Mucosa of descending colon (tissue), 3 donors: ENCODE measurements around the gene MAP1S. TPM values are rescaled to one million over a fixed set of nuclear protein-coding genes. Genes with fewer than 3 reads are reported as not detected.

ENCODE experiments used
- ATAC-seq: fragments of 200-7000 bp; cut with Tn5 transposase; one replicate; pipeline ENCODE4 v1.9.1; 2020; ENCODE audit warnings: mild to moderate bottlenecking, moderate library complexity
- DNase-seq, 3 donors: peaks; one replicate each; pipeline ENCODE4 v3.0.0-alpha.2; 2020
- H3K36me3 ChIP-seq: fragments of 200-600 bp; one replicate; pipeline ENCODE4 v1.8.0; 2021; ENCODE audit warnings: low read depth, mild to moderate bottlenecking
- H3K4me1 ChIP-seq: fragments of 200-600 bp; one replicate; pipeline ENCODE4 v1.8.0; 2021; ENCODE audit warnings: low read depth, mild to moderate bottlenecking
- H3K4me3 ChIP-seq: fragments of 200-600 bp; one replicate; pipeline ENCODE4 v1.8.0; 2021; ENCODE audit warnings: mild to moderate bottlenecking
- H3K9me3 ChIP-seq: fragments of 200-600 bp; one replicate; pipeline ENCODE4 v1.8.0; 2021; ENCODE audit warnings: mild to moderate bottlenecking
- CTCF ChIP-seq: fragments of 200-600 bp; IDR thresholded peaks from one replicate; pipeline ENCODE4 v1.8.0; 2022; ENCODE audit warnings: antibody characterized with exemption, mild to moderate bottlenecking
- intact Hi-C, 2 donors: fragments of 100-400 bp; cut with DNase I in 1 of 2; cut with micrococcal nuclease in 1 of 2; formaldehyde crosslinking; loops; one replicate each; pipeline versions ENCODE4 v1.11.0 to v1.11.1; 2022; cut with DNase I, micrococcal nuclease
- total RNA-seq, 3 donors: library from RNA; stranded (reverse); fragmentation: NEBNext Ultra II Directional in 2 of 3; extraction: Animal tissue kit (Norgen Biotek cat#: 25700) in 2 of 3; gene quantifications; one replicate each; pipeline versions ENCODE4 v1.2.1 to v1.2.4, GENCODE V29; 2021 to 2023
- donor health status: DM: no; HTN: no; CAD: no; lungs with moderate emphysema.
- donor health status: DM: no; HTN: no; CAD: no.
- donor health status: DM: no; HTN: yes; CAD: no.

Gene MAP1S
- total RNA-seq, 3 donors from 2014 or later, result 42.2 to 57.2 (median 44.7) TPM

GRCh38 chr19:17695198-17695597 is 24.1 kb upstream of the MAP1S start:
- no peak for DNase-seq
- no peak for ATAC-seq
- Histone ChIP-seq H3K9me3 (no peaks in the 10 kb centered on the region), H3K4me1 (no peaks in the 10 kb centered on the region), H3K36me3 (no peaks in the 10 kb centered on the region), H3K4me3 (no peak overlapping the region)
- no peak for TF ChIP-seq CTCF
- intact Hi-C loops, result no loop called here

GRCh38 chr19:17703824-17704463 is 15.3 kb upstream of the MAP1S start:
- H3K4me3 ChIP-seq, result no peak overlapping the region
- no peaks in the 10 kb centered on the region for H3K9me3 ChIP-seq
- H3K36me3 ChIP-seq, result no peaks in the 10 kb centered on the region
- peak; percentile 88 for ATAC-seq
- peak; percentile 80 for TF ChIP-seq CTCF
- intact Hi-C loops, result loop anchor here (10.0 kb wide), 1 partner anchor 151 kb away; the partner anchor contains the start of gene RPL18A (in 2 of the 2)
- no peaks in the 10 kb centered on the region for H3K4me1 ChIP-seq
- DNase-seq, result peak in 2 of 3 donors; percentile 73 to 81

GRCh38 chr19:17706750-17707181 is 12.5 kb upstream of the MAP1S start:
- DNase-seq (no peak), ATAC-seq (no peak)
- TF ChIP-seq CTCF, result no peak
- H3K9me3 ChIP-seq, result no peaks in the 10 kb centered on the region
- H3K36me3 ChIP-seq, result no peaks in the 10 kb centered on the region
- no peaks in the 10 kb centered on the region for H3K4me1 ChIP-seq
- H3K4me3 ChIP-seq, result no peak overlapping the region
- intact Hi-C loops, result loop anchor here (10.0 kb wide), 1 partner anchor 148 kb away; the partner anchor contains the start of gene RPL18A (in 2 of the 2)

GRCh38 chr19:17711851-17712250 is 7.4 kb upstream of the MAP1S start:
- H3K9me3 ChIP-seq, result no peaks in the 10 kb centered on the region
- no peak for ATAC-seq
- H3K36me3 ChIP-seq, result no peaks in the 10 kb centered on the region
- DNase-seq, result no peak
- no peaks in the 10 kb centered on the region for H3K4me1 ChIP-seq
- intact Hi-C loops, result loop anchor here in 1 of 2 donors (10.0 kb wide), 1 partner anchor 63 kb away; no protein-coding TSS in a partner anchor
- no peak for TF ChIP-seq CTCF
- no peak overlapping the region for H3K4me3 ChIP-seq

- DNase-seq, result no peak
- Histone ChIP-seq H3K4me1 (peaks cover 20% of the 10 kb centered on the region), H3K9me3 (no peaks in the 10 kb centered on the region), H3K36me3 (no peaks in the 10 kb centered on the region), H3K4me3 (no peak overlapping the region)
- TF ChIP-seq CTCF, result no peak
- no peak for ATAC-seq
- intact Hi-C loops, result loop anchor here in 1 of 2 donors (10.0 kb wide), 1 partner anchor 58 kb away; no protein-coding TSS in a partner anchor
Observed at GRCh38 chr19:17716309-17716929, 2.9 kb upstream of the MAP1S start.
